ENCODE results near the gene FANCC. TPM values are rescaled to one million over a fixed set of nuclear protein-coding genes. Genes with fewer than 3 reads are reported as not detected.

The FANCC gene
- total RNA-seq, 2 donors from 2014 or later, result 10.5 to 23.6 TPM

- Histone ChIP-seq H3K9ac (ENCODE audit: low read depth in 2 of 2, low read length in 2 of 2) (no peak overlapping the region), H3K4me1 (no peaks in the 10 kb centered on the region), H3K9me3 (no peaks in the 10 kb centered on the region), H3K27me3 (no peaks in the 10 kb centered on the region), H3K4me3 (no peak overlapping the region), H3K27ac (no peak overlapping the region), H3K36me3 (no peaks in the 10 kb centered on the region)
- no peak for DNase-seq
- TF ChIP-seq CTCF (IDR thresholded peaks at IDR 0.05), result no peak
- intact Hi-C loops (cut with DNase I), result no loop called here
Measured at GRCh38 chr9:95327239-95327865, 9.8 kb upstream of the FANCC start.

- Histone ChIP-seq H3K4me1 (no peaks in the 10 kb centered on the region), H3K4me3 (no peak overlapping the region), H3K9me3 (no peaks in the 10 kb centered on the region), H3K27ac (no peak overlapping the region), H3K9ac (ENCODE audit: low read depth in 2 of 2, low read length in 2 of 2) (no peak overlapping the region), H3K36me3 (no peaks in the 10 kb centered on the region), H3K27me3 (no peaks in the 10 kb centered on the region)
- DNase-seq, result no peak
- no peak for TF ChIP-seq CTCF (IDR thresholded peaks at IDR 0.05)
- intact Hi-C loops (cut with DNase I), result no loop called here
Measured at GRCh38 chr9:95325221-95325620, 7.7 kb upstream of the FANCC start.

- Histone ChIP-seq H3K27me3 (no peaks in the 10 kb centered on the region), H3K4me3 (peak overlapping the region; percentile 97), H3K27ac (peak overlapping the region; percentile 96), H3K9me3 (no peaks in the 10 kb centered on the region), H3K36me3 (no peaks in the 10 kb centered on the region), H3K9ac (ENCODE audit: low read depth in 2 of 2, low read length in 2 of 2) (peak overlapping the region; percentile 77 to 90), H3K4me1 (no peaks in the 10 kb centered on the region)
- TF ChIP-seq CTCF (IDR thresholded peaks at IDR 0.05), result no peak
- no peak for DNase-seq
- intact Hi-C loops (cut with DNase I), result loop anchor here (10.0 kb wide), 1 partner anchor 187 kb away; no protein-coding TSS in a partner anchor
Measured at GRCh38 chr9:95317893-95318211, 343 bp upstream of the FANCC start.

- Histone ChIP-seq H3K27me3 (no peaks in the 10 kb centered on the region), H3K27ac (peak overlapping the region; percentile 96), H3K36me3 (no peaks in the 10 kb centered on the region), H3K9ac (ENCODE audit: low read depth in 2 of 2, low read length in 2 of 2) (peak overlapping the region; percentile 65 to 77), H3K4me1 (no peaks in the 10 kb centered on the region), H3K9me3 (no peaks in the 10 kb centered on the region), H3K4me3 (peak overlapping the region; percentile 97)
- no peak for TF ChIP-seq CTCF (IDR thresholded peaks at IDR 0.05)
- DNase-seq, result peak; percentile 88
- intact Hi-C loops (cut with DNase I), result loop anchor here (10.0 kb wide), 1 partner anchor 188 kb away; no protein-coding TSS in a partner anchor
Measured at GRCh38 chr9:95316794-95317118, 753 bp downstream of the FANCC start.

GRCh38 chr9:95316274-95316673, 1.2 kb downstream of the FANCC start:
- TF ChIP-seq CTCF (IDR thresholded peaks at IDR 0.05), result no peak
- H3K27ac ChIP-seq, result peak overlapping the region; percentile 96
- no peaks in the 10 kb centered on the region for H3K36me3 ChIP-seq
- no peak for DNase-seq
- peak overlapping the region in 1 of 2 donors; percentile 77 for H3K9ac ChIP-seq (ENCODE audit: low read depth in 2 of 2, low read length in 2 of 2)
- no peaks in the 10 kb centered on the region for H3K27me3 ChIP-seq
- H3K4me1 ChIP-seq, result no peaks in the 10 kb centered on the region
- peak overlapping the region; percentile 97 for H3K4me3 ChIP-seq
- no peaks in the 10 kb centered on the region for H3K9me3 ChIP-seq
- intact Hi-C loops (cut with DNase I), result loop anchor here (10.0 kb wide), 1 partner anchor 189 kb away; no protein-coding TSS in a partner anchor
